LNCAP (cell line): ENCODE measurements around the gene KREMEN2.

ENCODE experiments used
- CTCF ChIP-seq: fragments of 450-650 bp; IDR thresholded peaks from 2 replicates; pipeline ENCODE4 v1.5.1; 2017; ENCODE audit warnings: mild to moderate bottlenecking

KREMEN2 gene

GRCh38 chr16:2926650-2926999 is 37.5 kb upstream of the KREMEN2 start:
- no peak for TF ChIP-seq CTCF

- peak; percentile 99 for TF ChIP-seq CTCF
Measured at GRCh38 chr16:2927010-2927646, 36.9 kb upstream of the KREMEN2 start.

- TF ChIP-seq CTCF, result no peak
Measured at GRCh38 chr16:2928796-2929195, 35.3 kb upstream of the KREMEN2 start.

- TF ChIP-seq CTCF, result no peak
Measured at GRCh38 chr16:2929693-2930092, 34.4 kb upstream of the KREMEN2 start.

- no peak for TF ChIP-seq CTCF
Measured at GRCh38 chr16:2930236-2930635, 33.8 kb upstream of the KREMEN2 start.

- TF ChIP-seq CTCF, result no peak
Measured at GRCh38 chr16:2933136-2933535, 30.9 kb upstream of the KREMEN2 start.

GRCh38 chr16:2933701-2934100 is 30.4 kb upstream of the KREMEN2 start:
- no peak for TF ChIP-seq CTCF

GRCh38 chr16:2934450-2934849 is 29.6 kb upstream of the KREMEN2 start:
- no peak for TF ChIP-seq CTCF
